NB4 (cell line): Measurements from ENCODE around the gene TAS2R41.

Experiments used
- DNase-seq: peaks from one replicate; pipeline ENCODE4 v3.0.0; 2010; ENCODE audit warnings: low read depth
- H3K4me3 ChIP-seq: one replicate; pipeline ENCODE4 v1.5.1; 2011; ENCODE audit warnings: mild to moderate bottlenecking, low read depth, low read length, moderate library complexity
- MYC ChIP-seq: IDR thresholded peaks from 2 replicates; pipeline ENCODE4 v1.6.1; 2011; ENCODE audit warnings: low read depth, low read length
- POLR2A ChIP-seq: IDR thresholded peaks from 2 replicates; pipeline ENCODE4 v1.6.1; 2011; ENCODE audit warnings: mild to moderate bottlenecking; ENCODE audit not compliant: insufficient read length; ENCODE audit errors: extremely low read depth
- TF ChIP-seq, protein P1 (sequence below): IDR thresholded peaks from 2 replicates; pipeline ENCODE4 v1.6.1; 2011; ENCODE audit warnings: low read depth, low read length
- TF ChIP-seq, protein P2 (sequence below): IDR thresholded peaks from one replicate; pipeline ENCODE4 v1.5.1; 2012; ENCODE audit warnings: low read depth, low read length

TAS2R41 gene

DNA sequence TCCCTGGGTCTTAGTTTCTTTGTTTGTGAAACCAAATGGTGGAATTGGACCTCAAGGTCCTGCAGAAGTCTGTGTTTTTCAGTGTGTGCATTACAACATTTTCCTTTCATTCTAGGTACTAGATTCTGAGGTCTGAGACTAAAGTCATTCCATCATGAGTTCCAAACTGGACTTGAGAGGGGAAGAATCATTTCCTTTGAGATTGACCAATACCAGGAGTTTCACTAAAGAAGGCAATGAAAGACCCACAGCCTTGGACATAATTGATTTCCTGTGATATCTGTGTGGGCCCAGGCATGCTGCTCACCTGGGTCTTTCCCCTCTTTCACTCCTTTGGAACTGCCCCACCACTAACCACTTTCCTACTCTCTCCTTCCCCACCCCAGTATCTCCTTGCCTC, 18.2 kb downstream of the TAS2R41 start:
- no peak for DNase-seq
- no peak overlapping the region for H3K4me3 ChIP-seq
- TF ChIP-seq, protein P1, sequence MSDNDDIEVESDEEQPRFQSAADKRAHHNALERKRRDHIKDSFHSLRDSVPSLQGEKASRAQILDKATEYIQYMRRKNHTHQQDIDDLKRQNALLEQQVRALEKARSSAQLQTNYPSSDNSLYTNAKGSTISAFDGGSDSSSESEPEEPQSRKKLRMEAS: no peak
- TF ChIP-seq MYC: no peak
- TF ChIP-seq, protein P2, sequence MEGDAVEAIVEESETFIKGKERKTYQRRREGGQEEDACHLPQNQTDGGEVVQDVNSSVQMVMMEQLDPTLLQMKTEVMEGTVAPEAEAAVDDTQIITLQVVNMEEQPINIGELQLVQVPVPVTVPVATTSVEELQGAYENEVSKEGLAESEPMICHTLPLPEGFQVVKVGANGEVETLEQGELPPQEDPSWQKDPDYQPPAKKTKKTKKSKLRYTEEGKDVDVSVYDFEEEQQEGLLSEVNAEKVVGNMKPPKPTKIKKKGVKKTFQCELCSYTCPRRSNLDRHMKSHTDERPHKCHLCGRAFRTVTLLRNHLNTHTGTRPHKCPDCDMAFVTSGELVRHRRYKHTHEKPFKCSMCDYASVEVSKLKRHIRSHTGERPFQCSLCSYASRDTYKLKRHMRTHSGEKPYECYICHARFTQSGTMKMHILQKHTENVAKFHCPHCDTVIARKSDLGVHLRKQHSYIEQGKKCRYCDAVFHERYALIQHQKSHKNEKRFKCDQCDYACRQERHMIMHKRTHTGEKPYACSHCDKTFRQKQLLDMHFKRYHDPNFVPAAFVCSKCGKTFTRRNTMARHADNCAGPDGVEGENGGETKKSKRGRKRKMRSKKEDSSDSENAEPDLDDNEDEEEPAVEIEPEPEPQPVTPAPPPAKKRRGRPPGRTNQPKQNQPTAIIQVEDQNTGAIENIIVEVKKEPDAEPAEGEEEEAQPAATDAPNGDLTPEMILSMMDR: no peak
- no peak for TF ChIP-seq POLR2A

DNA sequence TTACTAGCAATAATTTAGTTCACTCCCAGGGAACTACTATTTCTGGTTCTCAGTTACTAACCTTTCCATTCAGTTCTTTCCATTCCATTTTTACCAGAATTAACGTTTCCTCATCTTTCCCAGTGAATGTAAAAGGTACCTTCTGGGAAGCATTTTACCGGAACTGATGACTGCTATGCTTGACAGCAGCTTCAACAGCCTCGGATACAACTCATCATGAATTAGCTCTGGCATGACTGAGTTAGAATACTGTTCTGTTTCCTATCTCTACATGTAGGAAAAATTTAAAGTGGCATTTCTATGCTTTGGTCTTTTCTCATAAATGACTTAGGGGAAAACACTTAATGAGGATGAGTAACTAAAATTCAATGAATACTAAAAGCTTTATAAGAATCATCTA, 18.6 kb downstream of the TAS2R41 start:
- TF ChIP-seq MYC (no peak), POLR2A (no peak)
- TF ChIP-seq, protein P1: no peak
- TF ChIP-seq, protein P2: no peak
- no peak for DNase-seq
- H3K4me3 ChIP-seq: no peak overlapping the region

DNA sequence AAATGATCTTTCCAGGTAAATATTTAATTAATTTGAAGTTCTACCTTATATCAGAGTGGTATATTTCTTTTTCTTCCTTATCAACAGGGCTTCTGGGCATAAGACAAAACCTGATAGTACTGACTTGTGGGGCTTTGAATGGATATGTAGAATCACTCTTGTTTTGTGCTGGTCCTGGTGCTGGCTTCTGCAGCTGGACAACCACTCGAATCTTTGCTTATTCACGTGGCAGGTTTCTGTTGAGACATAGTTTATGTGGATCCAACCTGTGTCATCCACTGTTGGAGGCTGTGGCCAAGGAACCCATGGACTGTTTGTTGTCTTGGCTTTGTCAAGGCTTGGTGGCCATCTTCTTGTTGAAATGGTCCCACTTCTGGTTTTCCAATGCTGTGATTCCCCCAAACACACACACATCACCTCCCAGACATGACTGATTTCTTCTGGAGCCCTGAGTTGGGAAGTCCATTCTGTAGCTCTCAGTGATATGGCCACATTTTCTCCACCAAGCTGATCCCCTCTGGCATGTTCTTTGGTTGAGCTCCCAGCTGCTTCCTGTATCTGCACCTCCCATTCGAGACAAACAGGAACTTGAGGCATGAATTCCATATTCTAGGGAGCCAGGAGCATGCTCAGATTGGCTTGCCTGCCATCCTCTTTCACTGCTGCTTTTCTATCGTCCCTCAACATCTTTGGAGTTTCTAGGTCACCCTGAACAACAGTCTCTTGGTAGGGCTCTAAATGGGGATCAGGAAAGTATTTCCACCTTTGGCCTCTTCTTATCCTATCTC, 19.5 kb downstream of the TAS2R41 start:
- TF ChIP-seq MYC: no peak
- TF ChIP-seq, protein P2: no peak
- TF ChIP-seq, protein P1: no peak
- TF ChIP-seq POLR2A: no peak
- H3K4me3 ChIP-seq: no peak overlapping the region
- no peak for DNase-seq

DNA sequence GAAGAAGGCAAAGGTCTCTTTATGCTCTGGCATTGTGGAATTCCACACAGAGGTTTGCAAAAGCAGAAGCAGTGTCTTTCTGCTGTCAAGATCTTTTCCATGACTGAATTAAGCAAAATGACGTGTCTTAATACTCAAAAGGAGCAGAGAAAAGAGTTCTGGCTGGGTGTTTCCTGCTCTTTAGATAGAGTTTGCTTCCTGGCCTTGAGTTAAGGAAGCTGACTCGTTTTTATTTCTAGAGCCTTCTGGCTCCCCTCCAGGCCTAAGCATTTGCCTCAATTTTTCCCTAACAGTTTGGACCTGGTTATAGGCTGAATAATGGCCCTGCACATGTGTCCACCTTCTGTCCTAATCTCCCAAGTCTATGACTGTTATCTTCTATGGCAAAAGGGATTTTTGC, 21.6 kb downstream of the TAS2R41 start:
- no peak for DNase-seq
- H3K4me3 ChIP-seq: no peak overlapping the region
- TF ChIP-seq, protein P1: no peak
- TF ChIP-seq, protein P2: no peak
- TF ChIP-seq POLR2A: no peak
- no peak for TF ChIP-seq MYC

DNA sequence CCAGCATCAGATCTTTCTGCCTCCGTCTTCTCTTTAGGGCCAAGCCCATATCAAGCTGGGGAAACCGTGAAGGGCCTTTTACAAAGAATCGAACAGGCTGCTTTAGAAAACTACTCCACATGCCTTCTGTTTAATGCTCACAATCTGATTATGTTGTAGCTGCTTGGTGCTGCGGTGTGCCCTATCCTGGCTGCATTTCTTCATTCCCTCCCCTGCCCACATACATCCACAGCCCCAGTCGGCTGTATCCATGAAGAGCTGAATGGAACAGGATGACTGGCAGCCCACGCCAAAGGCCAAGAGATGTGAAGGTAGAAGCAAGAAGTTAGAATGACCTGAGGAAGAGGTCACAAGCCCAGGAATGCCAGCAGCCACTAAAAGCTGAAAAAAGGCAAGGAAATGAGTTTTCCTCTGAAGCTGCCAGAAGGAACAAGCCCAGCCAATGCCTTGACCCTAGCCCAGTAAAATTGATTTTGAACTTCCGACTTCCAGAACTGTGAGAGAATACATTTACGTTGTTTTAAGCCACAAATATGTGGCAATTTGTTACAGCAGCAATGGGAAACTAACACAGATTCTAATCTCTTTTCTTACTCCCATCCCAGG, 22.2 kb downstream of the TAS2R41 start:
- TF ChIP-seq, protein P2: no peak
- TF ChIP-seq MYC (no peak), POLR2A (no peak)
- TF ChIP-seq, protein P1: no peak
- no peak for DNase-seq
- no peak overlapping the region for H3K4me3 ChIP-seq
